Activated T-helper 2 cell treated with anti-CD3 and anti-CD28 coated beads, Interferon-gamma antibody, Interleukin-2, Interleukin-4, amounts not matched to agents 10 μg/mL and 5 μg/mL and 100 μg/mL, durations not matched to agents 14 hours and 24 hours and 36 hours (primary cell): ENCODE measurements around the gene NCK1. TPM values are rescaled to one million over a fixed set of nuclear protein-coding genes. Genes with fewer than 3 reads are reported as not detected.

Experiments used
- DNase-seq: peaks from one replicate; pipeline ENCODE4 v3.0.0; 2021; ENCODE audit warnings: low spot score
- H3K27ac Mint-ChIP-seq: one replicate; pipeline ENCODE4 v1.8.0; 2021; ENCODE audit warnings: mixed read lengths
- H3K27me3 Mint-ChIP-seq: one replicate; pipeline ENCODE4 v1.8.0; 2021; ENCODE audit warnings: low read depth, mixed read lengths
- H3K36me3 Mint-ChIP-seq: one replicate; pipeline ENCODE4 v1.8.0; 2021; ENCODE audit warnings: low read depth, mixed read lengths
- H3K4me1 Mint-ChIP-seq: one replicate; pipeline ENCODE4 v1.8.0; 2021; ENCODE audit warnings: low read depth, mixed read lengths
- H3K4me3 Mint-ChIP-seq: one replicate; pipeline ENCODE4 v1.8.0; 2021; ENCODE audit warnings: low read depth, mild to moderate bottlenecking, moderate library complexity, mixed read lengths
- H3K9me3 Mint-ChIP-seq: one replicate; pipeline ENCODE4 v1.8.0; 2021; ENCODE audit warnings: mixed read lengths
- intact Hi-C: fragments of 100-400 bp; cut with micrococcal nuclease; formaldehyde crosslinking; loops from one replicate; pipeline ENCODE4 v1.15.1; 2023
- total RNA-seq: library from RNA; stranded (reverse); gene quantifications from 2 replicates; pipeline ENCODE4 v1.2.3, GENCODE V29; 2022

NCK1 gene
- total RNA-seq, 1 donor from 2014 or later = 40.2 TPM

DNA sequence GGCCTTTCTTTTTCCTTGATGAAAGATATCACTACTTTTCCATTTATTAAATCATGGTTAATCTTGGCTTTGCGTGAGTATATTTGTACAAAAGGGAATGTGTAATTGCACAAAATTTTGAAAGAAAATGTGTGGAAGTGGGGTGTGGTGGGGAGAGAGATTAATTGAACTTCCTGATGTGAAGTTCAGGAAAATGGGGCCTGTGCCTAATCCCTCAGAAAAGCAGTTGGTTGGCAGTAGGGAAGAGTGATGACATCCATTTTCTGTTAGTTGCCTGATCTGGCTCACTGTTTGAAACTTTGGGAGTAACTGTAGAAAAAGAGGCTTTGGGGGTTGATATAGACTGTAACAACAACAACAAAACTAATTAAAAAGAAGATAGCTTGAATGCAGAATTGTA lies 85.0 kb downstream of the NCK1 start:
- intact Hi-C loops = no loop called here
- H3K4me3 Mint-ChIP-seq = no peak overlapping the region
- no peaks in the 10 kb centered on the region for H3K27me3 Mint-ChIP-seq
- no peaks in the 10 kb centered on the region for H3K9me3 Mint-ChIP-seq
- DNase-seq = no peak
- no peak overlapping the region for H3K27ac Mint-ChIP-seq
- H3K36me3 Mint-ChIP-seq = peaks cover 31% of the 10 kb centered on the region
- H3K4me1 Mint-ChIP-seq = peaks cover 24% of the 10 kb centered on the region

- Mint-ChIP-seq H3K4me1 (peaks cover 23% of the 10 kb centered on the region), H3K9me3 (no peaks in the 10 kb centered on the region), H3K27me3 (no peaks in the 10 kb centered on the region), H3K4me3 (no peak overlapping the region), H3K27ac (no peak overlapping the region), H3K36me3 (peaks cover 31% of the 10 kb centered on the region)
- intact Hi-C loops = no loop called here
- no peak for DNase-seq
Observed at GRCh38 chr3:136947477-136947876, 85.5 kb downstream of the NCK1 start.

DNA sequence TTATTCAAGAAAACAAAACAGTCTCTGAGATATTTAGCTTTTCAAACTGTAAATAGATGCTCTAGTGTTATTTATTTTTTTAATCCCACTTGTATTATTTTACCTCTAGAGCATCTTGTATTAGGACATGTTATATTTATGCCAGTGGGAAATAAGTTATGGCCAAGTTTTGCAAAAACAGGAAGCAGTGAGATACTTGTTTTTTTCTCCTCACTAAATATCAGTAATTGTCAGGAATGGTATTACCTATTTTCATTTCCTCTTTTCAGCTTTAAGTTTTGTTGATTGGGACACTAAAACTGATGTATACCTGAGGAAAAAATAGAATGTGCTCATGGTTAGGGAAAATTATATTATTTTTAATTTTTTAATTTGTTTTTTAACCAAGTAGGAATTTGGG lies 87.1 kb downstream of the NCK1 start:
- DNase-seq = no peak
- Mint-ChIP-seq H3K36me3 (peaks cover 23% of the 10 kb centered on the region), H3K4me1 (peaks cover 11% of the 10 kb centered on the region), H3K27ac (no peak overlapping the region), H3K9me3 (no peaks in the 10 kb centered on the region), H3K27me3 (no peaks in the 10 kb centered on the region), H3K4me3 (no peak overlapping the region)
- intact Hi-C loops = no loop called here

DNA sequence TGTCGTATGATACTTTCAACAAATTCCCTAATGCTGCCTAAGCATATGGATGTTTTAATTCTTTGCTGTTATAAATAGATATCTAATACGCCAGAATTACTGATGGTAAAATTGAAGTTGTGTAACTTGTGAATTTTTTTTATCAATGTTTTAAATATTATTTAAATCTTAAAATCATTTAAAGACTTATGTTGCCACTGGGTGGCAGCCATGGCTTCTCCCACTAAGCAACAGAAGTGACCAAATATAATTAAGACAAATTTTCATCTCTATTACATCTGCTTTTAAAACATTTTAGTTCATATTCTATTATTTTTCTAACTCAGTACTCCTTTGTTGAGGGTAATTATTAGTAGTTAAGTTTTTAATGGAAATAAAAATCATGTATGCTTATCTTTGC lies 87.7 kb downstream of the NCK1 start:
- intact Hi-C loops = no loop called here

GRCh38 chr3:136950623-136951022 lies 88.6 kb downstream of the NCK1 start:
- Mint-ChIP-seq H3K9me3 (no peaks in the 10 kb centered on the region), H3K4me1 (peaks cover 19% of the 10 kb centered on the region), H3K27me3 (no peaks in the 10 kb centered on the region), H3K27ac (no peak overlapping the region), H3K4me3 (no peak overlapping the region), H3K36me3 (peaks cover 20% of the 10 kb centered on the region)
- no peak for DNase-seq
- intact Hi-C loops = no loop called here

More for the DNA sequence above, 87.7 kb downstream of the NCK1 start:
- Mint-ChIP-seq H3K4me1 (peaks cover 11% of the 10 kb centered on the region), H3K4me3 (no peak overlapping the region), H3K27me3 (no peaks in the 10 kb centered on the region), H3K27ac (no peak overlapping the region), H3K9me3 (no peaks in the 10 kb centered on the region), H3K36me3 (peaks cover 23% of the 10 kb centered on the region)
- no peak for DNase-seq

GRCh38 chr3:136952292-136952691 lies 90.3 kb downstream of the NCK1 start:
- Mint-ChIP-seq H3K27me3 (no peaks in the 10 kb centered on the region), H3K36me3 (peaks cover 7% of the 10 kb centered on the region), H3K27ac (no peak overlapping the region), H3K4me1 (peaks cover 18% of the 10 kb centered on the region), H3K9me3 (no peaks in the 10 kb centered on the region), H3K4me3 (no peak overlapping the region)
- intact Hi-C loops = no loop called here
- DNase-seq = no peak

GRCh38 chr3:136954251-136954650 lies 92.2 kb downstream of the NCK1 start:
- no peaks in the 10 kb centered on the region for H3K27me3 Mint-ChIP-seq
- intact Hi-C loops = no loop called here

GRCh38 chr3:136954980-136955780 lies 93.2 kb downstream of the NCK1 start:
- H3K27me3 Mint-ChIP-seq = no peaks in the 10 kb centered on the region
- H3K9me3 Mint-ChIP-seq = no peaks in the 10 kb centered on the region
- intact Hi-C loops = no loop called here
- H3K4me3 Mint-ChIP-seq = no peak overlapping the region
- H3K27ac Mint-ChIP-seq = no peak overlapping the region
- DNase-seq = no peak
- peaks cover 14% of the 10 kb centered on the region for H3K4me1 Mint-ChIP-seq
- peaks cover 5% of the 10 kb centered on the region for H3K36me3 Mint-ChIP-seq

More at GRCh38 chr3:136954251-136954650, 92.2 kb downstream of the NCK1 start:
- DNase-seq = no peak
- H3K27ac Mint-ChIP-seq = no peak overlapping the region
- peaks cover 2% of the 10 kb centered on the region for H3K36me3 Mint-ChIP-seq
- H3K4me3 Mint-ChIP-seq = no peak overlapping the region
- H3K9me3 Mint-ChIP-seq = no peaks in the 10 kb centered on the region
- H3K4me1 Mint-ChIP-seq = peaks cover 14% of the 10 kb centered on the region

GRCh38 chr3:136955813-136956212 lies 93.8 kb downstream of the NCK1 start:
- no peaks in the 10 kb centered on the region for H3K27me3 Mint-ChIP-seq
- H3K4me1 Mint-ChIP-seq = peaks cover 14% of the 10 kb centered on the region
- no peak for DNase-seq
- no peaks in the 10 kb centered on the region for H3K9me3 Mint-ChIP-seq
- peaks cover 5% of the 10 kb centered on the region for H3K36me3 Mint-ChIP-seq
- H3K27ac Mint-ChIP-seq = no peak overlapping the region
- no peak overlapping the region for H3K4me3 Mint-ChIP-seq
- intact Hi-C loops = no loop called here

- Mint-ChIP-seq H3K36me3 (peaks cover 3% of the 10 kb centered on the region), H3K9me3 (no peaks in the 10 kb centered on the region), H3K4me1 (peaks cover 14% of the 10 kb centered on the region), H3K4me3 (no peak overlapping the region), H3K27ac (no peak overlapping the region), H3K27me3 (no peaks in the 10 kb centered on the region)
- intact Hi-C loops = no loop called here
- no peak for DNase-seq
Observed at GRCh38 chr3:136956971-136957370, 95.0 kb downstream of the NCK1 start.

DNA sequence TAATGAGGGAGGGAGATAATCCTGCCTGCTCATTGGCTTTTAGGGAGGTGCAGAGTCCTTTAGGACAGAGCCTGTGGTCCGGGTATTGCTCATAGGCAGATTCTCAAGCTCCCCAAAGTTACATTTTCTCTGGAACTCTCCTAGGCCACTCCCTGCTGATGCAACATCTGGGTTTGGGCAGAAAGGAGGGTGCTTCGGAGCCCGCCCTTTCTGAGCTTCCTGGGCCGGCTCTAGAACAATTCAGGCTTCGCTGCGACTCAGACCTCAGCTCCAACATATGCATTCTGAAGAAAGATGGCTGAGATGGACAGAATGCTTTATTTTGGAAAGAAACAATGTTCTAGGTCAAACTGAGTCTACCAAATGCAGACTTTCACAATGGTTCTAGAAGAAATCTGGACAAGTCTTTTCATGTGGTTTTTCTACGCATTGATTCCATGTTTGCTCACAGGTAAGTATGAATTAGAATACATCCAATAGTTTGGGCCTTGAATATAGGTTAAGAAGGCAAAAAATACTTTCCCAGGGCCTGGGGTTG lies 95.8 kb downstream of the NCK1 start, which contains the start of gene IL20RB:
TSS of gene IL20RB (plus strand) at position 233 of the 538 bp plus-strand sequence. CDS start at position 364, 131 bp downstream.
- H3K27me3 Mint-ChIP-seq = no peaks in the 10 kb centered on the region

DNA sequence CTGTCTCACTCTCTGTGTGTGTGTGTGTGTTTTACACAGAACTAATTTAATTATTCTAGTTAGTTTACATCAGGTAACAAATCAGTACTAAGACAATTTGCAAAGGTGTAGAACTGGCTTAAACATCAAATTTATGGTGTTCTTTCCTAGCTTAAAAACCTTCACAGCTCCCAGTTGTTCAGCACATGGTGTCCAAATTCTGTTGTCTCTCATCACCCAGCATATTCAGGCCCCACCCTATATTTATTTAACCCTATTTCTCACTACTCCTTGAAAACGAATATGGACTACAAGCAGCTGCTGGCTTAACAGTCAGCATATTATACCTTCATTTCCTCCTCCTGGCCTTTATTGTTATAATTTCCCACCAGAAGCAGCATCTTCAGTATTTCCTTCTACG lies 96.9 kb downstream of the NCK1 start:
- intact Hi-C loops = no loop called here
- H3K4me3 Mint-ChIP-seq = no peak overlapping the region
- H3K4me1 Mint-ChIP-seq = peaks cover 14% of the 10 kb centered on the region
- no peaks in the 10 kb centered on the region for H3K27me3 Mint-ChIP-seq
- H3K36me3 Mint-ChIP-seq = peaks cover 3% of the 10 kb centered on the region
- no peak for DNase-seq
- H3K27ac Mint-ChIP-seq = no peak overlapping the region
- no peaks in the 10 kb centered on the region for H3K9me3 Mint-ChIP-seq

More for the DNA sequence above, 95.8 kb downstream of the NCK1 start, which contains the start of gene IL20RB:
- intact Hi-C loops = no loop called here
- peaks cover 3% of the 10 kb centered on the region for H3K36me3 Mint-ChIP-seq
- DNase-seq = no peak
- no peak within 1 kb of the TSS for H3K4me3 Mint-ChIP-seq
- H3K9me3 Mint-ChIP-seq = no peaks in the 10 kb centered on the region
- no peak within 1 kb of the TSS for H3K27ac Mint-ChIP-seq
- H3K4me1 Mint-ChIP-seq = peaks cover 14% of the 10 kb centered on the region

GRCh38 chr3:136959599-136959998 lies 97.6 kb downstream of the NCK1 start:
- no peak overlapping the region for H3K27ac Mint-ChIP-seq

More at GRCh38 chr3:136959599-136959998, 97.6 kb downstream of the NCK1 start:
- Mint-ChIP-seq H3K4me1 (peaks cover 14% of the 10 kb centered on the region), H3K27me3 (no peaks in the 10 kb centered on the region), H3K4me3 (no peak overlapping the region), H3K36me3 (peaks cover 3% of the 10 kb centered on the region), H3K9me3 (no peaks in the 10 kb centered on the region)
- DNase-seq = no peak
- intact Hi-C loops = no loop called here
